ENCODE measurements around the gene SECISBP2L.

SECISBP2L gene

DNA sequence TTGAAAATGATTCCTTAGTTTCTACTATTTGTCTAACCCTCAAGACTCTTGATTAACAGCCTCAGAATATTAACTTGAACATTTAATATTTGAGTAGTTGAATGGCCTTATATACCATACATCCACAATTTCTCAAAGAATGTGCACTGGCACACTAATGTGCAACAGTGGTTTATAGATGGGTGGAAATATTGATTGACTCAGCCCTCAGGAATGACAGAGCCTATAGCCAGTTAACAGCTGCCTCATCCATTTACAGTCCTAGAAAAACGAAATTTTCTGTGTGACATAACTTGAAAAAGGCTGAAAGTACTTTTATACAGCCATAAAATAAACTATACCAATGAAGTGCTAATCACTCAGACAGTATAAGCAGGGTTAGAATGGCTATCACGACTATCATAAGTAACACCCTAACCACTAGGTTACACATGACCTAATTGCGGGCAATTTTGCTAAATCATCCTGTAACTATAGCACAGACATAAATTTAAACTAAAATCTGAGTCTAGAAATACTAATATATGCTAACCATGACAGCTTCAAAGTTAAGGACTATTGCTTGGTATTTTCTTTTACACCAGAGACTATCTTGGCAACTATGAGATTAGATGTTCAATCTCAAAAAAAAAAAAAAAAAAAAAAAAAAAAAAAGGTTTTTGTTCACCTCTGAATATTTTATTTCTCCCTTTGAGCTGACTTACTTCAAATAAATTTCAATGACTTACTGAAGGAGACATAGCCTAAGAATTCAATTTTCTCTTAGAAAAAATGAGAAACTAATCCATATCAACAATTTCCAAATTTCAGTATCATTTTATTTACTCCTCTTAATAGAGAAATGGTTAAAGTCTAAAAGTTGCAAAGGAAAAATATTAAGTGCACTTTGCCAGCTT lies 9.3 kb downstream of the SECISBP2L start:
- TF ChIP-seq, protein P1, sequence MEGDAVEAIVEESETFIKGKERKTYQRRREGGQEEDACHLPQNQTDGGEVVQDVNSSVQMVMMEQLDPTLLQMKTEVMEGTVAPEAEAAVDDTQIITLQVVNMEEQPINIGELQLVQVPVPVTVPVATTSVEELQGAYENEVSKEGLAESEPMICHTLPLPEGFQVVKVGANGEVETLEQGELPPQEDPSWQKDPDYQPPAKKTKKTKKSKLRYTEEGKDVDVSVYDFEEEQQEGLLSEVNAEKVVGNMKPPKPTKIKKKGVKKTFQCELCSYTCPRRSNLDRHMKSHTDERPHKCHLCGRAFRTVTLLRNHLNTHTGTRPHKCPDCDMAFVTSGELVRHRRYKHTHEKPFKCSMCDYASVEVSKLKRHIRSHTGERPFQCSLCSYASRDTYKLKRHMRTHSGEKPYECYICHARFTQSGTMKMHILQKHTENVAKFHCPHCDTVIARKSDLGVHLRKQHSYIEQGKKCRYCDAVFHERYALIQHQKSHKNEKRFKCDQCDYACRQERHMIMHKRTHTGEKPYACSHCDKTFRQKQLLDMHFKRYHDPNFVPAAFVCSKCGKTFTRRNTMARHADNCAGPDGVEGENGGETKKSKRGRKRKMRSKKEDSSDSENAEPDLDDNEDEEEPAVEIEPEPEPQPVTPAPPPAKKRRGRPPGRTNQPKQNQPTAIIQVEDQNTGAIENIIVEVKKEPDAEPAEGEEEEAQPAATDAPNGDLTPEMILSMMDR (IDR thresholded peaks at IDR 0.05; ENCODE audit: insufficient read depth, low read length, poor library complexity, severe bottlenecking), result no peak
- Histone ChIP-seq H3K36me3 (ENCODE audit: control insufficient read depth, insufficient read depth, low read length) (peaks cover 2% of the 10 kb centered on the region; the same call in 1 of the 2 replicates), H3K27me3 (replicated peaks; ENCODE audit: control insufficient read depth, insufficient read depth, low read length) (no peaks in the 10 kb centered on the region), H3K4me3 (replicated peaks; ENCODE audit: low read depth, low read length) (no peak overlapping the region)
- DNase-seq (ENCODE audit: extremely low read depth, insufficient read length), result no peak

GRCh38 chr15:49035825-49036224 lies 10.4 kb downstream of the SECISBP2L start:
- Histone ChIP-seq H3K4me3 (replicated peaks; ENCODE audit: low read depth, low read length) (no peak overlapping the region), H3K36me3 (ENCODE audit: control insufficient read depth, insufficient read depth, low read length) (peaks cover 2% of the 10 kb centered on the region; the same call in 1 of the 2 replicates), H3K27me3 (replicated peaks; ENCODE audit: control insufficient read depth, insufficient read depth, low read length) (no peaks in the 10 kb centered on the region)
- no peak for DNase-seq (ENCODE audit: extremely low read depth, insufficient read length)
- TF ChIP-seq, protein P1 (IDR thresholded peaks at IDR 0.05; ENCODE audit: insufficient read depth, low read length, poor library complexity, severe bottlenecking), result no peak

DNA sequence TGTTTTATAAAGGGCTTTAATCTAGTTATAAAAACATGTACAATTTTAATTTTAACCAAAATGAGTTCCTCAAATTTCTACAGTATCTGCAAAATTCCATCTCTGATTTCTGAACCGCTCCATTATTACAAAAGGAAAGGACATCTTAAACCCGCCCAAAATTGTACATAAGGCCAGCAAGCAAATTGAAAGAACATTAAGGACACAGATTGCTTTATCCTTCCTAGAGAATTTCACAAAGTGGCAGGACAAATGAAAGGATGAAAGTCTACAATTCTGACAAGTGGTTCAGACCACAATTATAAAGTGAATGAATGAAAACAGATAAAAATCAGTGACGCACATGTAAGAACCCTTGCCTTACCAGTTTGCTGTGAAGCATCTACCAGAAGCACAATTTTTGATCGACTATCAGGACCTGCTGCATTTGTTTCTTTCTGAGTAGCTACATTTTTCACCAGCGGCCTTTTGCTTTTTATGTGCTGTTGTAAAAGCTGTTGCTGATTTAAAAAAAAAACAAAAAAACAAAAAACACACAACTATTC lies 13.6 kb downstream of the SECISBP2L start:
- DNase-seq (ENCODE audit: extremely low read depth, insufficient read length), result no peak
- Histone ChIP-seq H3K4me3 (replicated peaks; ENCODE audit: low read depth, low read length) (no peak overlapping the region), H3K36me3 (ENCODE audit: control insufficient read depth, insufficient read depth, low read length) (peaks cover 2% of the 10 kb centered on the region; the same call in 1 of the 2 replicates), H3K27me3 (replicated peaks; ENCODE audit: control insufficient read depth, insufficient read depth, low read length) (no peaks in the 10 kb centered on the region)
- TF ChIP-seq, protein P1 (IDR thresholded peaks at IDR 0.05; ENCODE audit: insufficient read depth, low read length, poor library complexity, severe bottlenecking), result no peak

GRCh38 chr15:49031804-49032203 lies 14.4 kb downstream of the SECISBP2L start:
- TF ChIP-seq, protein P1 (IDR thresholded peaks at IDR 0.05; ENCODE audit: insufficient read depth, low read length, poor library complexity, severe bottlenecking), result no peak
- no peaks in the 10 kb centered on the region for H3K27me3 ChIP-seq (replicated peaks; ENCODE audit: control insufficient read depth, insufficient read depth, low read length)
- H3K4me3 ChIP-seq (replicated peaks; ENCODE audit: low read depth, low read length), result no peak overlapping the region
- no peak for DNase-seq (ENCODE audit: extremely low read depth, insufficient read length)
- H3K36me3 ChIP-seq (ENCODE audit: control insufficient read depth, insufficient read depth, low read length), result peaks cover 2% of the 10 kb centered on the region; the same call in 1 of the 2 replicates

DNA sequence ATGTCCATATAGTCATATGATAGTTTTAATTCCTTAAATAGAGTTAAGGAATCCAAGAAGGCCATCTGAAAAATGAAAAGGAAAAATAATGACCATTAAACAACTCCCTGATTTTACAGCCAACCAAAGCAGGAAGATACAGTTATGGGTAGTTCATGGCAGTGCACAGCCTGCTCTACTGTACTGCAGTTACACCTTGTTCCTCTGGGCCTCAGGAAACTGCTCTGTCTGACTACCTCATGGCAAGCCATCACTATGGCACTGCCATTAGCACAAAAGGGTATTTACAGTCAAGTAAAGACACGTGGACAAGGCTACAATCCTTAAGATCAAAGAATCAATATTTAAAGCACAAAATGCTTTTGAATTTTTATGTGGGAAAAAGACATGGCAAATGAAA lies 19.5 kb downstream of the SECISBP2L start:
- no peak overlapping the region for H3K4me3 ChIP-seq (replicated peaks; ENCODE audit: low read depth, low read length)
- DNase-seq (ENCODE audit: extremely low read depth, insufficient read length), result no peak
- H3K27me3 ChIP-seq (replicated peaks; ENCODE audit: control insufficient read depth, insufficient read depth, low read length), result no peaks in the 10 kb centered on the region
- TF ChIP-seq, protein P1 (IDR thresholded peaks at IDR 0.05; ENCODE audit: insufficient read depth, low read length, poor library complexity, severe bottlenecking), result no peak
- H3K36me3 ChIP-seq (ENCODE audit: control insufficient read depth, insufficient read depth, low read length), result no peaks in the 10 kb centered on the region

Data from GM06990 (cell line).